Endothelial cell (in vitro differentiated cells): ENCODE results near the gene RBM33. TPM values are rescaled to one million over a fixed set of nuclear protein-coding genes. Genes with fewer than 3 reads are reported as not detected.

Source experiments
- DNase-seq: peaks from one replicate; pipeline ENCODE4 v3.0.0; 2021; ENCODE audit warnings: low spot score
- H3K27ac Mint-ChIP-seq: one replicate; pipeline ENCODE4 v1.8.0; 2021; ENCODE audit warnings: mixed read lengths, inconsistent platforms; ENCODE audit not compliant: unreplicated experiment
- H3K27me3 Mint-ChIP-seq: one replicate; pipeline ENCODE4 v1.8.0; 2021; ENCODE audit warnings: mild to moderate bottlenecking, moderate library complexity, mixed read lengths, inconsistent platforms; ENCODE audit not compliant: unreplicated experiment
- H3K36me3 Mint-ChIP-seq: one replicate; pipeline ENCODE4 v1.8.0; 2021; ENCODE audit warnings: mild to moderate bottlenecking, low read depth, mixed read lengths, inconsistent platforms; ENCODE audit not compliant: unreplicated experiment
- H3K4me1 Mint-ChIP-seq: one replicate; pipeline ENCODE4 v1.8.0; 2021; ENCODE audit warnings: mild to moderate bottlenecking, mixed read lengths, inconsistent platforms; ENCODE audit not compliant: unreplicated experiment
- H3K4me3 Mint-ChIP-seq: one replicate; pipeline ENCODE4 v1.8.0; 2021; ENCODE audit warnings: mild to moderate bottlenecking, mixed read lengths, inconsistent platforms; ENCODE audit not compliant: unreplicated experiment
- H3K9me3 Mint-ChIP-seq: one replicate; pipeline ENCODE4 v1.8.0; 2021; ENCODE audit warnings: mixed read lengths, inconsistent platforms; ENCODE audit not compliant: unreplicated experiment
- CTCF ChIP-seq: fragments of 200-600 bp; sonication (generic); IDR thresholded peaks from one replicate; pipeline ENCODE4 v1.5.0; 2021; ENCODE audit warnings: antibody characterized with exemption; ENCODE audit not compliant: unreplicated experiment
- total RNA-seq: library from RNA; stranded (reverse); fragmentation: NEBNext Ultra II Directional; extraction: Animal tissue kit (Norgen Biotek cat#: 25700); gene quantifications from one replicate; pipeline ENCODE4 v1.2.1, GENCODE V29; 2021; ENCODE audit not compliant: unreplicated experiment

The RBM33 gene
- total RNA-seq, 1 donor from 2014 or later: 65.3 TPM

- peaks cover 3% of the 10 kb centered on the region for H3K27me3 Mint-ChIP-seq
- no peak overlapping the region for H3K27ac Mint-ChIP-seq
Observed at GRCh38 chr7:155680864-155681263, 36.4 kb downstream of the RBM33 start.

GRCh38 chr7:155681663-155682062, 37.2 kb downstream of the RBM33 start:
- no peak for DNase-seq
- TF ChIP-seq CTCF: no peak
- Mint-ChIP-seq H3K4me1 (peaks cover 1% of the 10 kb centered on the region), H3K4me3 (no peak overlapping the region), H3K36me3 (peaks cover 27% of the 10 kb centered on the region), H3K9me3 (no peaks in the 10 kb centered on the region), H3K27me3 (peaks cover 3% of the 10 kb centered on the region), H3K27ac (no peak overlapping the region)

More at GRCh38 chr7:155680864-155681263, 36.4 kb downstream of the RBM33 start:
- Mint-ChIP-seq H3K4me1 (peaks cover 9% of the 10 kb centered on the region), H3K9me3 (no peaks in the 10 kb centered on the region), H3K4me3 (no peak overlapping the region), H3K36me3 (peaks cover 24% of the 10 kb centered on the region)
- DNase-seq: no peak
- TF ChIP-seq CTCF: no peak

- no peak for TF ChIP-seq CTCF
- Mint-ChIP-seq H3K27ac (no peak overlapping the region), H3K4me3 (no peak overlapping the region)
Observed at GRCh38 chr7:155682484-155682883, 38.0 kb downstream of the RBM33 start.

GRCh38 chr7:155683098-155683497, 38.6 kb downstream of the RBM33 start:
- Mint-ChIP-seq H3K27me3 (peaks cover 3% of the 10 kb centered on the region), H3K27ac (no peak overlapping the region), H3K4me1 (peaks cover 2% of the 10 kb centered on the region), H3K4me3 (no peak overlapping the region), H3K9me3 (no peaks in the 10 kb centered on the region), H3K36me3 (peaks cover 36% of the 10 kb centered on the region)
- no peak for TF ChIP-seq CTCF
- no peak for DNase-seq

More at GRCh38 chr7:155682484-155682883, 38.0 kb downstream of the RBM33 start:
- Mint-ChIP-seq H3K36me3 (peaks cover 31% of the 10 kb centered on the region), H3K27me3 (peaks cover 3% of the 10 kb centered on the region), H3K4me1 (no peaks in the 10 kb centered on the region), H3K9me3 (no peaks in the 10 kb centered on the region)
- no peak for DNase-seq

- peaks cover 8% of the 10 kb centered on the region for H3K4me1 Mint-ChIP-seq
- peaks cover 40% of the 10 kb centered on the region for H3K36me3 Mint-ChIP-seq
- no peak overlapping the region for H3K4me3 Mint-ChIP-seq
- peaks cover 3% of the 10 kb centered on the region for H3K27me3 Mint-ChIP-seq
- TF ChIP-seq CTCF: no peak
- H3K9me3 Mint-ChIP-seq: no peaks in the 10 kb centered on the region
- no peak overlapping the region for H3K27ac Mint-ChIP-seq
- no peak for DNase-seq
Observed at GRCh38 chr7:155683714-155684113, 39.3 kb downstream of the RBM33 start.
